Naive thymus-derived CD4-positive, alpha-beta T cell (primary cell): Measurements from ENCODE around the gene TAL1. TPM values are rescaled to one million over a fixed set of nuclear protein-coding genes. Genes with fewer than 3 reads are reported as not detected.

Source experiments
- ATAC-seq: fragments of 150-1000 bp; cut with Tn5 transposase; 2 replicates; pipeline ENCODE4 v1.10.0; 2021; ENCODE audit warnings: mild to moderate bottlenecking, moderate library complexity
- CTCF ChIA-PET: fragments of 350-600 bp; sonication (Branson Sonifier 250); formaldehyde crosslinking; loops from one replicate; lab custom pipeline; 2021; ENCODE audit warnings: antibody characterized with exemption; lab: Charles Lee
- POLR2A ChIA-PET: fragments of 350-600 bp; sonication (Branson Sonifier 250); formaldehyde crosslinking; loops from one replicate; lab custom pipeline; 2021; ENCODE audit warnings: antibody characterized with exemption, inconsistent platforms; lab: Charles Lee
- DNase-seq, 9 donors: peaks; one replicate each; pipeline versions ENCODE4 v3.0.0 to v3.0.0-alpha.2; 2020 to 2022; ENCODE audit warnings: mixed read lengths in 1 of 9
- H3K27ac ChIP-seq: one replicate; pipeline ENCODE4 v1.7.0; 2013; ENCODE audit warnings: mild to moderate bottlenecking, low read depth, low read length, moderate library complexity
- H3K27me3 ChIP-seq, 2 donors: one replicate each; pipeline ENCODE4 v1.7.0; 2013; ENCODE audit warnings: low read length in 2 of 2, mild to moderate bottlenecking in 2 of 2, moderate library complexity in 2 of 2; ENCODE audit not compliant: control insufficient read depth in 2 of 2, insufficient read depth in 2 of 2
- H3K36me3 ChIP-seq, 3 experiments: 1 replicate in 2 of 3; 2 replicates in 1 of 3; pipeline ENCODE4 v1.7.0; 2013; ENCODE audit warnings: low read length in 3 of 3, mild to moderate bottlenecking in 3 of 3, moderate library complexity in 1 of 3; ENCODE audit not compliant: insufficient read depth in 3 of 3, control insufficient read depth in 2 of 3
- H3K4me1 ChIP-seq, 2 donors: one replicate each; pipeline ENCODE4 v1.7.0; 2013; ENCODE audit warnings: low read length in 2 of 2, mild to moderate bottlenecking in 2 of 2, moderate library complexity in 1 of 2; ENCODE audit not compliant: control insufficient read depth in 2 of 2, insufficient read depth in 2 of 2
- H3K4me3 ChIP-seq: 2 replicates; pipeline ENCODE4 v1.7.0; 2013; ENCODE audit warnings: mild to moderate bottlenecking, low read length
- H3K9me3 ChIP-seq, 3 experiments: 1 replicate in 2 of 3; 2 replicates in 1 of 3; pipeline ENCODE4 v1.7.0; 2013; ENCODE audit warnings: low read length in 3 of 3; ENCODE audit not compliant: control insufficient read depth in 2 of 3
- H3K27ac Mint-ChIP-seq, 9 donors: one replicate each; pipeline ENCODE4 v1.8.0; 2020 to 2022; ENCODE audit warnings: mixed read lengths in 9 of 9, mild to moderate bottlenecking in 8 of 9, moderate library complexity in 5 of 9, inconsistent platforms in 2 of 9
- H3K27me3 Mint-ChIP-seq, 5 donors: one replicate each; pipeline ENCODE4 v1.8.0; 2021 to 2022; ENCODE audit warnings: mixed read lengths in 5 of 5, mild to moderate bottlenecking in 1 of 5
- H3K36me3 Mint-ChIP-seq, 5 donors: one replicate each; pipeline ENCODE4 v1.8.0; 2020 to 2022; ENCODE audit warnings: mixed read lengths in 5 of 5, mild to moderate bottlenecking in 3 of 5, inconsistent platforms in 1 of 5
- H3K4me1 Mint-ChIP-seq, 7 donors: one replicate each; pipeline ENCODE4 v1.8.0; 2020 to 2022; ENCODE audit warnings: mixed read lengths in 7 of 7, mild to moderate bottlenecking in 3 of 7, inconsistent platforms in 1 of 7
- H3K4me3 Mint-ChIP-seq, 10 donors: one replicate each; pipeline ENCODE4 v1.8.0; 2020 to 2022; ENCODE audit warnings: mild to moderate bottlenecking in 10 of 10, mixed read lengths in 10 of 10, moderate library complexity in 6 of 10, inconsistent platforms in 2 of 10
- H3K9me3 Mint-ChIP-seq, 11 donors: one replicate each; pipeline ENCODE4 v1.8.0; 2020 to 2022; ENCODE audit warnings: mixed read lengths in 11 of 11, mild to moderate bottlenecking in 4 of 11, inconsistent platforms in 1 of 11, moderate library complexity in 1 of 11
- intact Hi-C, 2 donors: fragments of 100-400 bp; cut with micrococcal nuclease; formaldehyde crosslinking; loops; one replicate each; pipeline ENCODE4 v1.15.1; 2023
- polyA plus RNA-seq, 2 donors: library from polyadenylated mRNA; unstranded; fragments of 300-500 nt; fragmentation: Illumina TruSeq; gene quantifications; one replicate each; pipeline ENCODE4 v1.2.3, GENCODE V29; 2021
- total RNA-seq, 6 experiments: library from RNA in 5 of 6; stranded (reverse) in 5 of 6; gene quantifications; 1 replicate in 5 of 6; 2 replicates in 1 of 6; pipeline ENCODE4 v1.2.3 and lab custom pipeline; 2021 to 2026

The TAL1 gene
- total and polyA plus RNA-seq, 7 experiments from 2014 or later: 0.42 to 4.0 TPM; not detected in 5

- Mint-ChIP-seq H3K36me3 (peaks cover 0 to 7% (median 0%) of the 10 kb centered on the region in 5 donors), H3K27me3 (peaks cover 57 to 67% (median 61%) of the 10 kb centered on the region in 5 donors), H3K27ac (no peak overlapping the region), H3K4me1 (peaks cover 8 to 40% (median 29%) of the 10 kb centered on the region in 7 donors), H3K9me3 (peaks cover 0 to 4% (median 0%) of the 10 kb centered on the region in 11 donors), H3K4me3 (peak overlapping the region in 2 of 10 donors; percentile 8 to 16)
- no peak for DNase-seq
- no peak for ATAC-seq
- peaks cover 12 to 13% of the 10 kb centered on the region in 2 donors for H3K4me1 ChIP-seq
- ChIA-PET POLR2A (no interaction called here), CTCF (no interaction called here)
- H3K9me3 ChIP-seq: no peaks in the 10 kb centered on the region
- H3K4me3 ChIP-seq: no peak overlapping the region
- no peaks in the 10 kb centered on the region for H3K36me3 ChIP-seq
- peaks cover 21 to 56% of the 10 kb centered on the region in 2 donors for H3K27me3 ChIP-seq
- intact Hi-C loops: loop anchor here in 1 of 2 donors (2.0 kb wide), 1 partner anchor 209 kb away; no protein-coding TSS in a partner anchor
- H3K27ac ChIP-seq: no peak overlapping the region
Measured at GRCh38 chr1:47227341-47228232, 4.4 kb downstream of the TAL1 start.

GRCh38 chr1:47226839-47227215 lies 5.2 kb downstream of the TAL1 start:
- H3K4me3 Mint-ChIP-seq: peak overlapping the region in 1 of 10 donors; percentile 38
- H3K4me1 ChIP-seq: peaks cover 12% of the 10 kb centered on the region in 2 donors
- H3K36me3 ChIP-seq: no peaks in the 10 kb centered on the region
- no peak for DNase-seq
- H3K27ac Mint-ChIP-seq: no peak overlapping the region
- H3K27me3 Mint-ChIP-seq: peaks cover 53 to 64% (median 57%) of the 10 kb centered on the region in 5 donors
- H3K27ac ChIP-seq: no peak overlapping the region
- ChIA-PET POLR2A (no interaction called here), CTCF (no interaction called here)
- peaks cover 0 to 4% (median 0%) of the 10 kb centered on the region in 11 donors for H3K9me3 Mint-ChIP-seq
- H3K27me3 ChIP-seq: peaks cover 19 to 52% of the 10 kb centered on the region in 2 donors
- H3K36me3 Mint-ChIP-seq: peaks cover 0 to 5% (median 0%) of the 10 kb centered on the region in 5 donors
- peaks cover 7 to 35% (median 25%) of the 10 kb centered on the region in 7 donors for H3K4me1 Mint-ChIP-seq
- ATAC-seq: no peak
- no peaks in the 10 kb centered on the region for H3K9me3 ChIP-seq
- intact Hi-C loops: no loop called here
- no peak overlapping the region for H3K4me3 ChIP-seq

- ATAC-seq (no peak), DNase-seq (no peak)
- peak overlapping the region; percentile 34 to 80 (median 60) for H3K4me3 Mint-ChIP-seq
- H3K27me3 ChIP-seq: peaks cover 19 to 52% of the 10 kb centered on the region in 2 donors
- H3K9me3 ChIP-seq: no peaks in the 10 kb centered on the region
- no peak overlapping the region for H3K27ac Mint-ChIP-seq
- H3K36me3 Mint-ChIP-seq: peaks cover 0 to under 1% (median 0%) of the 10 kb centered on the region in 5 donors
- H3K27ac ChIP-seq: no peak overlapping the region
- peaks cover 2 to 29% (median 19%) of the 10 kb centered on the region in 7 donors for H3K4me1 Mint-ChIP-seq
- no peaks in the 10 kb centered on the region for H3K36me3 ChIP-seq
- peaks cover 0 to 4% (median 0%) of the 10 kb centered on the region in 11 donors for H3K9me3 Mint-ChIP-seq
- intact Hi-C loops: no loop called here
- peaks cover 47 to 62% (median 56%) of the 10 kb centered on the region in 5 donors for H3K27me3 Mint-ChIP-seq
- peaks cover 7 to 12% of the 10 kb centered on the region in 2 donors for H3K4me1 ChIP-seq
- H3K4me3 ChIP-seq: no peak overlapping the region
- POLR2A ChIA-PET: no interaction called here
- CTCF ChIA-PET: no interaction called here
Measured at GRCh38 chr1:47226121-47226838, 5.7 kb downstream of the TAL1 start.

- no peaks in the 10 kb centered on the region for H3K9me3 ChIP-seq
- H3K27ac ChIP-seq: no peak overlapping the region
- ChIA-PET CTCF (no interaction called here), POLR2A (no interaction called here)
- H3K27me3 ChIP-seq: peaks cover 16 to 44% of the 10 kb centered on the region in 2 donors
- no peak overlapping the region for H3K4me3 ChIP-seq
- H3K27me3 Mint-ChIP-seq: peaks cover 44 to 59% (median 54%) of the 10 kb centered on the region in 5 donors
- peaks cover 1 to 8% of the 10 kb centered on the region in 2 donors for H3K4me1 ChIP-seq
- H3K36me3 Mint-ChIP-seq: peaks cover 0 to 4% (median 0%) of the 10 kb centered on the region in 5 donors
- DNase-seq (no peak), ATAC-seq (peak; percentile 37)
- peak overlapping the region in 9 of 10 donors; percentile 39 to 80 (median 64) for H3K4me3 Mint-ChIP-seq
- peaks cover 0 to 22% (median 15%) of the 10 kb centered on the region in 7 donors for H3K4me1 Mint-ChIP-seq
- H3K36me3 ChIP-seq: no peaks in the 10 kb centered on the region
- intact Hi-C loops: no loop called here
- H3K27ac Mint-ChIP-seq: no peak overlapping the region
- H3K9me3 Mint-ChIP-seq: peaks cover 0 to 4% (median 0%) of the 10 kb centered on the region in 11 donors
Measured at GRCh38 chr1:47225430-47226100, 6.5 kb downstream of the TAL1 start.

- POLR2A ChIA-PET: no interaction called here
- H3K27me3 ChIP-seq: peaks cover 9 to 40% of the 10 kb centered on the region in 2 donors
- peaks cover 0 to 9% (median 0%) of the 10 kb centered on the region in 5 donors for H3K36me3 Mint-ChIP-seq
- H3K4me1 Mint-ChIP-seq: peaks cover 0 to 15% (median 9%) of the 10 kb centered on the region in 7 donors
- no peak overlapping the region for H3K4me3 Mint-ChIP-seq
- intact Hi-C loops: no loop called here
- no peaks in the 10 kb centered on the region for H3K9me3 ChIP-seq
- no peak overlapping the region for H3K27ac Mint-ChIP-seq
- no peak overlapping the region for H3K4me3 ChIP-seq
- ATAC-seq: peak; percentile 32
- H3K4me1 ChIP-seq: peaks cover 0 to 3% of the 10 kb centered on the region in 2 donors
- H3K36me3 ChIP-seq: no peaks in the 10 kb centered on the region
- CTCF ChIA-PET: no interaction called here
- H3K27ac ChIP-seq: no peak overlapping the region
- peaks cover 41 to 55% (median 52%) of the 10 kb centered on the region in 5 donors for H3K27me3 Mint-ChIP-seq
- DNase-seq: no peak
- H3K9me3 Mint-ChIP-seq: peaks cover 0 to 4% (median 0%) of the 10 kb centered on the region in 11 donors
Measured at GRCh38 chr1:47224676-47225399, 7.2 kb downstream of the TAL1 start.
